Trophoblast cell (in vitro differentiated cells and primary cell): ENCODE results near the gene SUFU.
"Not testable (repeated sequence)": the region's sequence is repeated elsewhere in the genome, so short reads cannot be mapped to it uniquely, and the experiment has no call there.

Experiments
- DNase-seq, 2 donors: peaks; one replicate each; pipeline ENCODE4 v3.0.0-alpha.2; 2016
- H2AFZ ChIP-seq: 2 replicates; pipeline ENCODE4 v1.6.1; 2013; ENCODE audit warnings: low read length, moderate library complexity, mild to moderate bottlenecking; ENCODE audit not compliant: insufficient read depth, poor library complexity
- H2AK5ac ChIP-seq: 2 replicates; pipeline ENCODE4 v1.6.1; 2013; ENCODE audit warnings: mild to moderate bottlenecking, low read length
- H2BK120ac ChIP-seq: 2 replicates; pipeline ENCODE4 v1.6.1; 2013; ENCODE audit warnings: low read length, mild to moderate bottlenecking, moderate library complexity; ENCODE audit not compliant: insufficient read depth, poor library complexity
- H2BK12ac ChIP-seq: 2 replicates; pipeline ENCODE4 v1.6.1; 2013; ENCODE audit warnings: mild to moderate bottlenecking, low read length, moderate library complexity
- H2BK5ac ChIP-seq: 2 replicates; pipeline ENCODE4 v1.6.1; 2013; ENCODE audit warnings: low read length, low read depth, moderate library complexity, mild to moderate bottlenecking; ENCODE audit not compliant: poor library complexity
- H3K14ac ChIP-seq: 2 replicates; pipeline ENCODE4 v1.6.1; 2013; ENCODE audit warnings: mild to moderate bottlenecking, low read length
- H3K18ac ChIP-seq: 2 replicates; pipeline ENCODE4 v1.6.1; 2013; ENCODE audit warnings: mild to moderate bottlenecking, low read length
- H3K23ac ChIP-seq: 2 replicates; pipeline ENCODE4 v1.6.1; 2013; ENCODE audit warnings: low read length
- H3K27ac ChIP-seq: 2 replicates; pipeline ENCODE4 v1.5.1; 2013; ENCODE audit warnings: low read depth, mild to moderate bottlenecking, inconsistent platforms, low read length, moderate library complexity
- H3K27me3 ChIP-seq: 2 replicates; pipeline ENCODE4 v1.6.1; 2013; ENCODE audit warnings: inconsistent platforms, mild to moderate bottlenecking, low read length, moderate library complexity; ENCODE audit not compliant: insufficient read depth
- H3K36me3 ChIP-seq, 2 experiments: 1 replicate in 1 of 2; 2 replicates in 1 of 2; pipeline ENCODE4 v1.6.1; 2013; ENCODE audit warnings: low read length in 2 of 2, mild to moderate bottlenecking in 2 of 2, moderate library complexity in 1 of 2; ENCODE audit not compliant: insufficient read depth in 2 of 2, control insufficient read depth in 1 of 2
- H3K4ac ChIP-seq: 2 replicates; pipeline ENCODE4 v1.6.1; 2013; ENCODE audit warnings: low read depth, mild to moderate bottlenecking, low read length, moderate library complexity
- H3K4me1 ChIP-seq, 2 experiments: 1 replicate in 1 of 2; 2 replicates in 1 of 2; pipeline ENCODE4 v1.6.1; 2013; ENCODE audit warnings: low read length in 2 of 2, mild to moderate bottlenecking in 2 of 2, moderate library complexity in 1 of 2; ENCODE audit not compliant: insufficient read depth in 2 of 2, control insufficient read depth in 1 of 2
- H3K4me2 ChIP-seq: 2 replicates; pipeline ENCODE4 v1.6.1; 2013; ENCODE audit warnings: inconsistent platforms, mild to moderate bottlenecking, low read length, moderate library complexity
- H3K4me3 ChIP-seq: 2 replicates; pipeline ENCODE4 v1.5.1; 2013; ENCODE audit warnings: mild to moderate bottlenecking, low read depth, low read length, inconsistent platforms
- H3K79me1 ChIP-seq: one replicate; pipeline ENCODE4 v1.6.1; 2013; ENCODE audit warnings: low read length
- H3K79me2 ChIP-seq: 2 replicates; pipeline ENCODE4 v1.6.1; 2013; ENCODE audit warnings: low read length, mild to moderate bottlenecking; ENCODE audit not compliant: control insufficient read depth, insufficient read depth, poor library complexity
- H3K9ac ChIP-seq: 2 replicates; pipeline ENCODE4 v1.6.1; 2013; ENCODE audit warnings: mild to moderate bottlenecking, low read length
- H3K9me3 ChIP-seq: 2 replicates; pipeline ENCODE4 v1.6.1; 2013; ENCODE audit warnings: low read depth, mild to moderate bottlenecking, control low read depth, inconsistent platforms, low read length; ENCODE audit not compliant: insufficient read depth
- H4K12ac ChIP-seq: 2 replicates; pipeline ENCODE4 v1.6.1; 2013; ENCODE audit warnings: low read depth, mild to moderate bottlenecking, low read length, moderate library complexity
- H4K8ac ChIP-seq: 2 replicates; pipeline ENCODE4 v1.6.1; 2013; ENCODE audit warnings: low read depth, mild to moderate bottlenecking, low read length, moderate library complexity
- H4K91ac ChIP-seq: one replicate; pipeline ENCODE4 v1.6.1; 2013; ENCODE audit warnings: low read depth, mild to moderate bottlenecking, low read length, moderate library complexity
- WGBS: extraction: QIAGEN DNeasy Blood & Tissue Kit; methylation state at CpG from one replicate; pipeline ENCODE4 v1.1.7; 2013; ENCODE audit warnings: missing lambda C conversion rate; ENCODE audit not compliant: insufficient read length, insufficient coverage; ENCODE audit errors: extremely low coverage; 5-methylcytosine and 5-hydroxymethylcytosine counted together

SUFU gene

DNA sequence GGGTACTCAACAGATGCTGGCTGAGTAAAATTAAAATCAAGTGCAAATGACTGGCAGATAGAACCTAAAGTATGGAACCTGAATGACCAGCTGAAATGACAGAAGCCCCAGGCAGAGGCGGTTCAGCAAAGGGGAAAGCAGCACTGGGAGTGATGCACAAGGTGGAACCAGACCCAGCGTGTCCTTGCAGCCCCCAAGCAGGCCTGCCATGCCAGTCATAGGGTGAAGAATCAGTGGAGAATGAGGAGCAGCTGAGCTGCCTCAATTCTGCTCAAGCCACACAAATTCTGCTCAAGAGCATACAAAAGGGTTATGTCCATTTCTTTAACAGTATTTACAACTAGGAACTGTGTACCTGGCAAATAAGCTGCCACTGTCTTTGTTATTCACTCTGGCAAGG lies 10.0 kb upstream of the SUFU start:
- Histone ChIP-seq H2BK120ac (no peak overlapping the region), H3K14ac (no peak overlapping the region), H3K4me2 (no peak overlapping the region), H3K23ac (no peak overlapping the region), H4K8ac (no peak overlapping the region), H2AK5ac (no peak overlapping the region), H3K79me1 (no peaks in the 10 kb centered on the region), H3K79me2 (peaks cover 9% of the 10 kb centered on the region), H3K27ac (no peak overlapping the region), H4K12ac (no peak overlapping the region), H3K4ac (peak overlapping the region; percentile 57), H3K9ac (no peak overlapping the region), H3K36me3 (peaks cover 9 to 25% of the 10 kb centered on the region in 2 experiments), H2BK5ac (no peak overlapping the region), H3K9me3 (no peaks in the 10 kb centered on the region), H3K18ac (no peak overlapping the region), H3K4me3 (no peak overlapping the region), H2AFZ (no peak overlapping the region), H3K27me3 (no peaks in the 10 kb centered on the region), H3K4me1 (peaks cover 3 to 6% of the 10 kb centered on the region in 2 experiments), H4K91ac (no peak overlapping the region), H2BK12ac (no peak overlapping the region)
- no peak for DNase-seq
- WGBS, result no CpG with 5 or more reads among the region's 2 CpGs

DNA sequence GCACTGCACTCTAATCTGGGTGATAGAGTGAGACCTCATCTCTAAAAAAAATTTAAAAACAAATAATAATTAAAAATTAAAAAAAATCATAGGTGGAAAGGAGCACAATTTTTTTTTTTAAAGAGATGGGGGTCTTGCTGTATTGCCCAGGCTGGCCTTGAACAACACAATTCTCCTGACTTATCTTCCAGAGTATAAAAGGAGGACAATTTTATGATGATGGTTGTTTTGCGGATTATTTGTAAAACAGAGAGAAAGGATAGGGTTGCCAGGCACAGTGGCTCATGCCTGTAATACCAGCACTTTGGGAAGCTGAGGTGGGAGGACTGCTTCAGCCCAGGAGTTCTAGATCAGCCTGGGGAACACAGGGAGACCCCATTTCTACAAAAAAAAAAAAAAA lies 6.2 kb upstream of the SUFU start:
- Histone ChIP-seq H3K23ac (no peak overlapping the region), H3K27me3 (no peaks in the 10 kb centered on the region), H3K4me3 (no peak overlapping the region), H3K79me2 (peaks cover 18% of the 10 kb centered on the region), H3K36me3 (peaks cover 2 to 14% of the 10 kb centered on the region in 2 experiments), H3K18ac (no peak overlapping the region), H4K12ac (no peak overlapping the region), H3K4me1 (peaks cover 4% of the 10 kb centered on the region in 2 experiments), H3K4ac (peak overlapping the region; percentile 92), H3K9me3 (no peaks in the 10 kb centered on the region), H2AFZ (no peak overlapping the region), H3K4me2 (no peak overlapping the region), H2BK120ac (no peak overlapping the region), H3K27ac (no peak overlapping the region), H2BK12ac (no peak overlapping the region), H4K91ac (no peak overlapping the region), H3K14ac (no peak overlapping the region), H3K9ac (no peak overlapping the region), H2BK5ac (no peak overlapping the region), H2AK5ac (no peak overlapping the region), H3K79me1 (peaks cover 4% of the 10 kb centered on the region), H4K8ac (no peak overlapping the region)
- no CpG with 5 or more reads among the region's 1 CpG for WGBS
- DNase-seq, result no peak

DNA sequence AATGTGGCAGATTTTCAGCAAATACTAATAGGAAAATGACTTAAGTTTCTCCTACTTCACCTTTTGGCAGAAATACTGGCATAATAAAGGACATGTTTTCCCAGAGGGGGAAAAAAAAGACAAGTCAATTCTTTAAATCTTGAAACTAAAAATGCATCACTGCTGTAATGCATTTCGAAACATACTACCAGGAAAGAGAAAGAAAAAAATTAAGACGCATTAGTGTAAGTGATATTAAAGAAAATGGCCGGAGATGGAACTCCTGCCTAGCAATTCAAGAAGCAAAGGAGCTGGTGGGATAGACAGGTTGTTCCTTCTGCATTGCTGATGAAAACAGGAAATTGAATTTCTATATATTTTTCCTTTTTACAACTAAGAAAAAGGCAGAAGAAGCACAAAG lies 4.4 kb upstream of the SUFU start:
- Histone ChIP-seq H4K12ac (no peak overlapping the region), H3K14ac (no peak overlapping the region), H3K4me3 (no peak overlapping the region), H3K27ac (no peak overlapping the region), H3K4me1 (peaks cover 3% of the 10 kb centered on the region in 2 experiments), H3K9me3 (no peaks in the 10 kb centered on the region), H2BK5ac (no peak overlapping the region), H3K4ac (no peak overlapping the region), H4K8ac (no peak overlapping the region), H3K27me3 (no peaks in the 10 kb centered on the region), H2BK120ac (no peak overlapping the region), H4K91ac (no peak overlapping the region), H3K36me3 (peaks cover 0 to 10% of the 10 kb centered on the region in 2 experiments), H3K23ac (no peak overlapping the region), H2AFZ (no peak overlapping the region), H3K79me2 (peaks cover 19% of the 10 kb centered on the region), H3K4me2 (no peak overlapping the region), H2AK5ac (no peak overlapping the region), H2BK12ac (no peak overlapping the region), H3K79me1 (peaks cover 9% of the 10 kb centered on the region), H3K9ac (no peak overlapping the region), H3K18ac (no peak overlapping the region)
- DNase-seq, result no peak
- WGBS, result no CpG with 5 or more reads among the region's 3 CpGs

DNA sequence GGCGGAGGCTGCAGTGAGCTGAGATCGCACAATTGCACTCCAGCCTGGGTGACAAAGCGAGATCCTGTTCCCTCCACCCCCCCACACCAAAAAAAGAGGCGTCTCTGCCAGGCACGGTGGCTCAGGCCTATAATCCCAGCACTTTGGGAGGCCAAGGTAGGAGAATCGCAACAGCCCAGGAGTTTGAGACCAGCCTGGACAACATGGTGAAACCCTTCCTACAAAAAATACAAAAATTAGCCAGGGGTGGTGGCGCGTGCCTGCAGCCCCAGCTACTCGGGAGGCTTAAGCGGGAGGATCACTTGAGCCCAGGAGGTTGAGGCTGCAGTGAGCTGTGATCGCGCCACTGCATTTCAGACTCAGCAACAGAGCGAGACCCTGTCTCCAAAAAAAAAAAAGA lies 3.1 kb upstream of the SUFU start:
- not testable (repeated sequence) for H4K91ac ChIP-seq, H3K18ac ChIP-seq, H3K14ac ChIP-seq, H3K27ac ChIP-seq, H2BK12ac ChIP-seq, H3K4me1 ChIP-seq, H3K23ac ChIP-seq, H2AFZ ChIP-seq, H3K9ac ChIP-seq, H4K8ac ChIP-seq, H3K4me2 ChIP-seq, H3K9me3 ChIP-seq, H4K12ac ChIP-seq, H3K36me3 ChIP-seq, H2AK5ac ChIP-seq, H2BK5ac ChIP-seq, DNase-seq, H3K27me3 ChIP-seq, H3K4me3 ChIP-seq
- WGBS, result no CpG with 5 or more reads among the region's 13 CpGs
- Histone ChIP-seq H3K79me2 (peaks cover 23% of the 10 kb centered on the region), H3K79me1 (peaks cover 13% of the 10 kb centered on the region), H3K4ac (peak overlapping the region; percentile 98), H2BK120ac (peak overlapping the region; percentile 44)
